ENCODE data around the gene TRIM15. TPM values are rescaled to one million over a fixed set of nuclear protein-coding genes. Genes with fewer than 3 reads are reported as not detected.

Gene TRIM15
- total and polyA plus RNA-seq, 5 experiments from 2014 or later: not detected

- Mint-ChIP-seq H3K4me1 (peaks cover 0 to 9% (median 3%) of the 10 kb centered on the region in 4 donors), H3K4me3 (peak overlapping the region in 2 of 10 donors; percentile 23 to 37), H3K27ac (no peak overlapping the region), H3K36me3 (no peaks in the 10 kb centered on the region), H3K27me3 (peaks cover 51 to 92% (median 67%) of the 10 kb centered on the region in 5 donors), H3K9me3 (no peaks in the 10 kb centered on the region)
- DNase-seq (no peak), ATAC-seq (no peak)
- POLR2A ChIA-PET: no interaction called here
These were observed 9.3 kb downstream of the TRIM15 start for GRCh38 chr6:30172681-30173080.

DNA sequence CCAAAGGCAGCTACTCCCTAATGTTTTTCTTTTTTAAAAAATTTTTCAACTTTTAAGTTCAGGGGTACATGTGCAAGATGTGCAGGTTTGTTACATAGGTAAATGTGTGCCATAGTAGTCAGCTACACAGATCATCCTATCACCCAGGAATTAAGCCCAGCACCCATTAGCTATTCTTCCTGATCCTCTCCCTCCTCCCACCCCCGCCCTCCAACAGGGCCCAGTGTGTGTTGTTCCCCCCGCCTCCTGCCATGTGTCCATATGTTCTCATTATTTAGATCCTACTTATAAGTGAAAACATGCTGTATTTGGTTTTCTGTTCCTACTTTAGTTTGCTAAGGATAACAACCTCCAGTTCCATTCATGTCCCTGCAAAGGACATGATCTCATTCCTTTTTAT, 12.4 kb downstream of the TRIM15 start:
- DNase-seq (no peak), ATAC-seq (no peak)
- Mint-ChIP-seq H3K27ac (no peak overlapping the region), H3K27me3 (peaks cover 45 to 83% (median 59%) of the 10 kb centered on the region in 5 donors), H3K4me1 (peaks cover 0 to 9% (median 2%) of the 10 kb centered on the region in 4 donors), H3K4me3 (no peak overlapping the region), H3K36me3 (peaks cover 0 to 8% (median 7%) of the 10 kb centered on the region in 3 donors), H3K9me3 (peaks cover 0 to 13% (median 6%) of the 10 kb centered on the region in 9 donors)
- POLR2A ChIA-PET: no interaction called here

GRCh38 chr6:30178837-30179236, 15.5 kb downstream of the TRIM15 start:
- no peak for ATAC-seq
- peaks cover 0 to 3% (median 0%) of the 10 kb centered on the region in 4 donors for H3K4me1 Mint-ChIP-seq
- no peak overlapping the region for H3K27ac Mint-ChIP-seq
- POLR2A ChIA-PET: no interaction called here
- no peak for DNase-seq
- H3K9me3 Mint-ChIP-seq: peaks cover 0 to 15% (median 9%) of the 10 kb centered on the region in 9 donors
- no peak overlapping the region for H3K4me3 Mint-ChIP-seq
- H3K36me3 Mint-ChIP-seq: peaks cover 0 to 9% (median 8%) of the 10 kb centered on the region in 3 donors
- H3K27me3 Mint-ChIP-seq: peaks cover 32 to 57% (median 39%) of the 10 kb centered on the region in 5 donors

DNA sequence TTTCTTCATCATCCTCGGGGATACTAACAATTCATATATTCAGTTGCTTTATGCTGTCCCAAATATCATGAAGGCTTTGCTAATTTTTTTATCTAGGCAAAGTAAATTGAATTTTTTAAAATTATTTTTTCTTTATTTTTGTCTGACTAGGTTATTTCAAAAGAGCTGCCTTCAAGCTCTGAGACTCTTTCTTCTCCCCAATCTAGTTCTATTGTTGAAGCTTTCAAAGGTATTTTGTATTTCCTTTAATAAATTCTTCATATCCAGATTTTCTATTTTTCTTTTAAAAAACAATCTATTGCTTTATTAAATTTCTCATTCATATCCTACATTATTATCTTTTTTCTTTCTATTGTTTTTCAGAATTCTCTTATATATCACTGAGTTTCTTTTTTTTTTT, 16.8 kb downstream of the TRIM15 start:
- H3K4me3 Mint-ChIP-seq: no peak overlapping the region
- POLR2A ChIA-PET: no interaction called here
- peaks cover 24 to 47% (median 30%) of the 10 kb centered on the region in 5 donors for H3K27me3 Mint-ChIP-seq
- peak overlapping the region in 1 of 10 donors; percentile 25 for H3K27ac Mint-ChIP-seq
- peaks cover 0 to 15% (median 9%) of the 10 kb centered on the region in 9 donors for H3K9me3 Mint-ChIP-seq
- H3K4me1 Mint-ChIP-seq: peaks cover 0 to 3% (median 0%) of the 10 kb centered on the region in 4 donors
- DNase-seq: no peak
- no peak for ATAC-seq
- H3K36me3 Mint-ChIP-seq: peaks cover 7 to 9% (median 8%) of the 10 kb centered on the region in 3 donors

DNA sequence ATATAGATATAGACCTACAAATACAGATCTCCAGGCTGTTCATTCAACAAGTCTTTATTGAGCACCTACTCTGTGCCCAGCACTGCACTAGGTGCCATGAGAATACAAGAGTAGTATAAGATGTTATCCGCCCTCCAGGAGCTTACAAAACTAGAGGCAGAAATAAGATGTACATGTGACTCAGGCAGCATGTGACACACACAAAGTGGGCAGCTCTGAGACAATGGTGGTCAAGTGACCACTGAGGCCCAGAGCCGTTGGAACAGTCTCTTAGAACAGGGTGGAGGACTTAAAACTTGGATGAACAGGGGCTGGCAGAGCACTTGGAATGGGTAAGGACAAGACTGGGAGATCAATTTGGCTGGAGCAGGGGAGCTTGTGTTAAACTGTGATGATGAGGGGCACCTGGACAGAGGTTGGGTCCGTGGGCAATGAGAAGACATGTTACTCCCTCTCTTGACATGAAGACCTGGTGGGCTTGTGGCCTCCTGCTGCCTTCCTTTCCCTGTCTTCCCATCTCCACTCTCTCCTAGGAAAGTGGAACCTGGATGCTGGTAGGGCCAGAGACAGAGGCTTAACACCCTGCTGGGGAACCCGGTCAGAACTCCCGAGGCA, 21.2 kb downstream of the TRIM15 start:
- POLR2A ChIA-PET: no interaction called here
- Mint-ChIP-seq H3K4me1 (peaks cover 0 to 7% (median 0%) of the 10 kb centered on the region in 4 donors), H3K9me3 (peaks cover 0 to 8% (median 4%) of the 10 kb centered on the region in 9 donors), H3K36me3 (peaks cover 6 to 45% (median 21%) of the 10 kb centered on the region in 3 donors), H3K27ac (peak overlapping the region in 8 of 10 donors; percentile 6 to 85 (median 54)), H3K27me3 (peaks cover under 1 to 4% (median 4%) of the 10 kb centered on the region in 5 donors), H3K4me3 (no peak overlapping the region)
- ATAC-seq: no peak
- DNase-seq: no peak

GRCh38 chr6:30185846-30186484, 22.6 kb downstream of the TRIM15 start:
- H3K9me3 Mint-ChIP-seq: peaks cover 0 to 2% (median 0%) of the 10 kb centered on the region in 9 donors
- DNase-seq: no peak
- H3K4me1 Mint-ChIP-seq: peaks cover 0 to 5% (median 0%) of the 10 kb centered on the region in 4 donors
- H3K36me3 Mint-ChIP-seq: peaks cover 9 to 60% (median 22%) of the 10 kb centered on the region in 3 donors
- H3K27ac Mint-ChIP-seq: peak overlapping the region in 2 of 10 donors; percentile 40 to 74
- POLR2A ChIA-PET: interaction anchor here (1.5 kb wide), 1 partner anchor 19 kb away, joined by 4 read pairs; no protein-coding TSS in a partner anchor
- ATAC-seq: no peak
- no peak overlapping the region for H3K4me3 Mint-ChIP-seq
- no peaks in the 10 kb centered on the region for H3K27me3 Mint-ChIP-seq

GRCh38 chr6:30188541-30188940, 25.2 kb downstream of the TRIM15 start:
- H3K27ac Mint-ChIP-seq: peak overlapping the region in 3 of 10 donors; percentile 1 to 71 (median 36)
- H3K4me3 Mint-ChIP-seq: no peak overlapping the region
- H3K36me3 Mint-ChIP-seq: peaks cover 9 to 79% (median 22%) of the 10 kb centered on the region in 3 donors
- no peaks in the 10 kb centered on the region for H3K27me3 Mint-ChIP-seq
- POLR2A ChIA-PET: no interaction called here
- H3K4me1 Mint-ChIP-seq: peaks cover 0 to 4% (median 0%) of the 10 kb centered on the region in 4 donors
- no peaks in the 10 kb centered on the region for H3K9me3 Mint-ChIP-seq
- no peak for ATAC-seq
- DNase-seq: no peak

- Mint-ChIP-seq H3K36me3 (peaks cover 9 to 86% (median 18%) of the 10 kb centered on the region in 3 donors), H3K9me3 (no peaks in the 10 kb centered on the region), H3K27ac (peak overlapping the region in 3 of 10 donors; percentile 8 to 51 (median 47)), H3K4me1 (peaks cover 0 to 3% (median 2%) of the 10 kb centered on the region in 4 donors), H3K4me3 (no peak overlapping the region), H3K27me3 (no peaks in the 10 kb centered on the region)
- ATAC-seq (no peak), DNase-seq (no peak)
- POLR2A ChIA-PET: no interaction called here
These were observed 28.7 kb downstream of the TRIM15 start for GRCh38 chr6:30192076-30192475.

DNA sequence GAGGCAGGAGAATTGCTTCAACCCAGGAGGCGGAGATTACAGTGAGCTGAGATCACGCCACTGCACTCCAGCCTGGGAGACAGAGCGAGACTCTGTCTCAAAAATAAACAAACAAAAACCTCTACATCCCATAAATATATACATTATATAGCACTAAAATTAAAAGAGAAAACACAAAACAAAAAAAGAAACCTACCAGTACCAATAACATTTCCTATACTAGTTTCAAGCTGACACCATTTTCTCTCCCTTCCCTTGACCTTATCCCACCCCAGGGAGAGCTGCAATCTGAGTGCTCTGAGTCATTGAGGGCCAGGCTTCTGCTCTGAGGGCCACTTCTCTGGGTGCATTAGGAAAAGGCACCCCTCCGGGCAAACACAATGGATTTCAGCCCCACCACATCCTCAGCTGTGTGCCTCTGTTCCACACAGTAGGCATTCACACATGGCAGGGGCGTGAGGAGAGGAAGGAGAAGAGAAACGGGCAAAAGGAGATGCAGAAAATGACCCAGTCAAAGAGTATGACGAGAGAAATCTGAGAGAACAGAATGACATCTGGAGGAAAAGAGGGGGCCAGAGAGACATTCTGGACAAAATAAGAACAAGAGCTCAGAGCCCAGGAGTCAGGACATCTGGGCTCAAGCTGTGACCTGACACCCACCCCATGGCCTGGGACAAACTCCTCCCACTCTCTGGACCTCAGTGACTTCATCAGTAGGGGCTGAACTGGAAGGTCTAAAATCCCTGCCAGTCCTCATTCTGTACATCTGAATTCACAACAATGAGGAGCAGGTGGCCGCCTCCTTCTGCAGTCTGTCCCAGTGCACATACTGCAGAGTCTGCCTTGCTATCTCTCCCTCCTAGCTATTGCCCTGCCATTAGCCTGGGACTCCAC, 31.7 kb downstream of the TRIM15 start:
- no peak for ATAC-seq
- no peak for DNase-seq
- Mint-ChIP-seq H3K4me3 (no peak overlapping the region), H3K9me3 (no peaks in the 10 kb centered on the region), H3K4me1 (peaks cover 0 to 7% (median 4%) of the 10 kb centered on the region in 4 donors), H3K27me3 (no peaks in the 10 kb centered on the region), H3K27ac (peak overlapping the region in 5 of 10 donors; percentile 22 to 92 (median 52)), H3K36me3 (peaks cover 2 to 86% (median 16%) of the 10 kb centered on the region in 3 donors)
- POLR2A ChIA-PET: interaction anchor here (0.6 kb wide), 1 partner anchor 14 kb away, joined by 8 read pairs; no protein-coding TSS in a partner anchor

- Mint-ChIP-seq H3K4me3 (no peak overlapping the region), H3K27ac (peak overlapping the region in 4 of 10 donors; percentile 15 to 92 (median 45)), H3K4me1 (peaks cover 7 to 12% (median 10%) of the 10 kb centered on the region in 4 donors), H3K36me3 (peaks cover 0 to 86% (median 9%) of the 10 kb centered on the region in 3 donors), H3K27me3 (no peaks in the 10 kb centered on the region), H3K9me3 (no peaks in the 10 kb centered on the region)
- DNase-seq: no peak
- POLR2A ChIA-PET: interaction anchor here (0.6 kb wide), 1 partner anchor 13 kb away, joined by 8 read pairs; no protein-coding TSS in a partner anchor
- ATAC-seq: no peak
These were observed 32.6 kb downstream of the TRIM15 start for GRCh38 chr6:30195951-30196350.

- H3K27ac Mint-ChIP-seq: peak overlapping the region in 2 of 10 donors; percentile 6 to 25
- H3K27me3 Mint-ChIP-seq: no peaks in the 10 kb centered on the region
- POLR2A ChIA-PET: no interaction called here
- H3K4me3 Mint-ChIP-seq: no peak overlapping the region
- DNase-seq (no peak), ATAC-seq (no peak)
- H3K36me3 Mint-ChIP-seq: peaks cover 0 to 86% (median 9%) of the 10 kb centered on the region in 3 donors
- H3K9me3 Mint-ChIP-seq: no peaks in the 10 kb centered on the region
- H3K4me1 Mint-ChIP-seq: peaks cover 11 to 15% (median 12%) of the 10 kb centered on the region in 4 donors
These were observed 33.0 kb downstream of the TRIM15 start for GRCh38 chr6:30196376-30196775.
